Measurements from ENCODE around the gene EEFSEC.

Gene EEFSEC, protein sequence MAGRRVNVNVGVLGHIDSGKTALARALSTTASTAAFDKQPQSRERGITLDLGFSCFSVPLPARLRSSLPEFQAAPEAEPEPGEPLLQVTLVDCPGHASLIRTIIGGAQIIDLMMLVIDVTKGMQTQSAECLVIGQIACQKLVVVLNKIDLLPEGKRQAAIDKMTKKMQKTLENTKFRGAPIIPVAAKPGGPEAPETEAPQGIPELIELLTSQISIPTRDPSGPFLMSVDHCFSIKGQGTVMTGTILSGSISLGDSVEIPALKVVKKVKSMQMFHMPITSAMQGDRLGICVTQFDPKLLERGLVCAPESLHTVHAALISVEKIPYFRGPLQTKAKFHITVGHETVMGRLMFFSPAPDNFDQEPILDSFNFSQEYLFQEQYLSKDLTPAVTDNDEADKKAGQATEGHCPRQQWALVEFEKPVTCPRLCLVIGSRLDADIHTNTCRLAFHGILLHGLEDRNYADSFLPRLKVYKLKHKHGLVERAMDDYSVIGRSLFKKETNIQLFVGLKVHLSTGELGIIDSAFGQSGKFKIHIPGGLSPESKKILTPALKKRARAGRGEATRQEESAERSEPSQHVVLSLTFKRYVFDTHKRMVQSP

DNA sequence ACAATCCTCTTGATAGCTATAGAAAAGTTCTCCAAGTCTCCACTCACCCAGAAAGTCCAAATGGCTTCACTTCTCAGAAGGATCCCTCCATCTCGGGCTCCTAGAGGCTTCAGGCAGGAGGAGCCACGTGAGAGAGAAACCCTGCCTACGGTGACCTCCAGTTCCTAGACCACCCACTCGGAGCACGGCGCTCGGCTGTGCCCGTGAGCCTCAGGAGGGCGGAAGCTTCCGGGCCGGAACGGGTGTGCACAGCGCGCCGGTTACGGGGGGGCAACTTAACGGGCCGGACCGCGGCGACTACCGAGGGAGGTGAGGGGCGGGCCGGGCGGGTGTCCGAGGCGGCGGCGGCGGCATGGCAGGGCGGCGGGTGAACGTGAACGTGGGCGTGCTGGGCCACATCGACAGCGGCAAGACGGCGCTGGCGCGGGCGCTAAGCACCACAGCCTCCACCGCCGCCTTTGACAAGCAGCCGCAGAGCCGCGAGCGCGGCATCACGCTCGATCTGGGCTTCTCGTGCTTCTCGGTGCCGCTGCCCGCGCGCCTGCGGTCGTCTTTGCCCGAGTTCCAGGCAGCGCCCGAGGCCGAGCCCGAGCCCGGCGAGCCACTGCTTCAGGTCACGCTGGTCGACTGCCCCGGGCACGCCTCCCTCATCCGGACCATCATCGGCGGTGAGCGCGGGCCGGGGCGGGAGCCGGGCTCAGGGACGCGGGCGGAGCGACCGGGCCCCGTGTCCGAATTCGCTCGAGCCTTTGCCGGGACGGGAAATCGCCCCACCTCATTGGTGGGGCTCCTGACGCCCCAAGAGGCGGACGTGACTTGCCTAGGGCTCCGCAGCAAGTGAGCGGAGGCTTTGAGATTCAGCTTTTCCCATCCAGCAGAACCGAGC lies at the start of gene EEFSEC:
EEFSEC (plus strand) TSS at position 326 of the 886 bp plus-strand sequence; CDS start at position 353, 27 bp downstream.
- peak; percentile 75 to 89 (median 83) for DNase-seq

- DNase-seq = no peak
Measured at GRCh38 chr3:128107834-128108233, 45.4 kb upstream of the EEFSEC start.

- no peak for DNase-seq
Measured at GRCh38 chr3:128111147-128111546, 42.1 kb upstream of the EEFSEC start.

GRCh38 chr3:128112357-128112968 lies 40.8 kb upstream of the EEFSEC start:
- DNase-seq = peak; percentile 9 to 52 (median 20)

- DNase-seq = no peak
Measured at GRCh38 chr3:128113817-128114794, 39.2 kb upstream of the EEFSEC start.

DNA sequence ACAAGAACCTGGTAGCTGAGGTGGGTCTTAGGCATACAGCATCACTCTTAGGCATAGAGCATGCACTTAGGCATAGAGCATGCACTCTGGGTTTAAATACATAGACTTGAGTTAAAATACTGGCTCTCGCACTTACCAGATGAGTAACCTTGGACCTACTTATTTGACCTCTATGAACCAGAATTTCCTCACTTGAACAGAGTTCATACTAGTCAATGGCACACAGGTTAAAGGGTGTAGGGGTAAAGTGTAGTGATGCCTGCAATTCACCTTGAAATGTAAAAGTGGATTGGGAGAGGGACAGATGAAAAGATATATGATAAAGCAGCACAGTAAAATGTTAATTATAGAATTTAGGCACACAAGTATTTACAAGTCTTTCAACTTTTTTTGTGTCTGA lies 31.3 kb upstream of the EEFSEC start:
- no peak for DNase-seq

DNA sequence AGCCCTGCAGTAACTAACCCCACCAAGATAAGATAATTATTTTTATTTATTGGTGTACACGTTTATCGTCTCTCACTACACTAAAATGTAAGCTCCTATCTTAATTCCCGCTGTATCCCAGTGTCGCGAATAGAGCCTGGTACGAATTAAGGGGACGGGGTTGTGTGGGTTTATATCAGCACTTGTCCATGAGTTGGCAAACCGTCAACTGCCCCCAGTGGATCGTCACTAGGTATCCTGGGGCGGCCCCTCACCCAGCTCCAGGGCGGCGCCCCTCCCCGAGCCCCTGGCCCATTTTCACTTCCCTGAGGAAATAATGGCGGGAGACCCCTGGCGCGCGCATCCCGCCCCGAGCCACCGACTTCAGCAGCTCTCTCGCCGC lies 30.1 kb upstream of the EEFSEC start:
- DNase-seq = no peak

GRCh38 chr3:128123538-128124368 lies 29.5 kb upstream of the EEFSEC start, which contains the start of gene RUVBL1:
Gene RUVBL1 (minus strand): TSS chr3:128123812. CDS start chr3:128123724, 88 bp downstream.
- DNase-seq = peak; percentile 97

DNA sequence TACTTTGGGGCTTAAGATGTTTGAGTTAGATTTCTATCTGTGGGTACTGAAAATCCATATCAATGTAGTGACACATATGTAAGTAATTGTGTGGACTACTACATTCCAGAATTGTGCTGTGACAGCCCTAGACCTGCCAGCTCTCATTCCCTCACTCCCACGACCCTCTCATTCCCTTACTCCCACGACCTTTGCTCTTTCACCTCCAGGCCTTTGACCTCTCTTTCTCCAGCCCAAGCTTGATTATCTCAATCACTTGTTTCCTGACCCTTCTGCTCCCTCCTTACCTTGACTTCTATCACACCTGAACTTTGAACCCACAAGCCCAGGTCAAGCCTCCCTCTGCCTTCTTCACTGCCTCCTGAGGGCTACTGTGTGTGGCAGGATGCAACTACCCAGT lies 26.0 kb upstream of the EEFSEC start:
- no peak for DNase-seq

DNA sequence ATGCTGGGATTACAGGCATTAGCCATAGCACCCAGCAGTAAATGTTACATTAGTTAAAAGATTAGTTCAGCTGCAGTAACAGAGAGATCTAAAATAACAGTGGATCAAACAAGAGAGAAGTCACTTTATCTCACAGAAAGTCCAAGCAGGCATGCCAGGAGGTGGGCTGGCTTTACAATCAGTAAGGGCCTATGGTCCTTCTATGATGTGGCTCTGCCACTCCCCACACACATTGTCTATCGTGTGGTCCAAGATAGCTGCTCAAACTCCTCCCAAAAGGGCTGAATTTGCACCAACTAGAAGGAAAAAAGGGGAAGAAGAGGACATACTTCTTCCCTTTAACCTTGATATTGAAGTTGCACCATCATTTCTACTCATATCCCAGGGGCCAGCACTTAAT lies 25.0 kb upstream of the EEFSEC start:
- peak in 1 of 3 donors; percentile 14 for DNase-seq

- no peak for DNase-seq
Measured at GRCh38 chr3:128131897-128132646, 21.2 kb upstream of the EEFSEC start.

DNA sequence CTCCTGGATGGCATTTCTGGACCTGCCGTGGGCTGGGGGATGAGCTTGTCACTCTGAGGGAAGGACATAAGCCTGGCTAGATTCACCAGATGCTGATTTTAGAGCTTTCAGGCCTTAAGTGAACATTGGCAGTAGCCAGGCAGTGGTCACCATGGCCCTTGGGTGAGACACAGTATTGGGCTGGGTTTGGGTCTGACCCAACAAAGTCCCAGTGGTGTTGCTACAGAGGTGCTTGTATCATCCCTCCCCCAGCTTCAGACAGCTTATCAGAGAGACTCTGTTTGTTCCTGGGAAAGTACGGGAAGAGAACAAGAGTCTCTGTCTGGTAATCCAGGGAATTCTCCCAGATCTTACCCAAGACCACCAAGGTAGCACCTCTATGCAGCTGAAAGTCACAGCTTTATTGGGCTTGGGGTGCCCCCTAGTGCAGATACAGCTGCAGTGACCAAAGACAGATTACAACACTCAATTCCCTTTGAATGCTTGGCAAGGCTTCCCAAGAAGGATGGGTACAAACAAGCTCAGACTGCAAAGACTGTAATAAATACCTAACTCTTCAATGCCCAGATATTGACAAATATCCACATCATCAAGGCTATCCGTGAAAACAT lies 19.9 kb upstream of the EEFSEC start:
- peak; percentile 58 to 72 (median 69) for DNase-seq

- no peak for DNase-seq
Measured at GRCh38 chr3:128143496-128143895, 9.8 kb upstream of the EEFSEC start.

- peak in 2 of 3 donors; percentile 17 to 22 for DNase-seq
Measured at GRCh38 chr3:128144512-128145187, 8.6 kb upstream of the EEFSEC start.

DNA sequence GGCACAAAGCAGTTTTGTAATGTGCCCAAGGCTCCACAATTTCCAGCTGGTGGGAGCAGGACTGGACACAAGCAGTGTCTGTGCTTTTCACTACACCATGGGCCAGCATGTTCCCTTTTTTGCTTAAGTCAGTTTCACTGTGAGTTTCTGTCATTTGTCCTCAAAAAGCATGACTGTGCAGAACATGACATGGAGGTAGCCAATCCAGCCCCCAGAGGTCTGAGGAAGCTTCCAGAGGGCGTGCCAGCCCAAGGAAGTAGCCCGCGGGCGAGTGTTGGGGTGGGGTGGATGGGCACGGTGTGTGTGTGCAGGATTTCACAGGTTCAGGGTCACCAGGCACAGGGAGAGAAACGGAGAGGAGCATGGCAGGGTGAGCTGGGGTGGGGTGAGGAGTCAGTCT lies 8.0 kb upstream of the EEFSEC start:
- peak; percentile 80 to 85 (median 83) for DNase-seq

DNA sequence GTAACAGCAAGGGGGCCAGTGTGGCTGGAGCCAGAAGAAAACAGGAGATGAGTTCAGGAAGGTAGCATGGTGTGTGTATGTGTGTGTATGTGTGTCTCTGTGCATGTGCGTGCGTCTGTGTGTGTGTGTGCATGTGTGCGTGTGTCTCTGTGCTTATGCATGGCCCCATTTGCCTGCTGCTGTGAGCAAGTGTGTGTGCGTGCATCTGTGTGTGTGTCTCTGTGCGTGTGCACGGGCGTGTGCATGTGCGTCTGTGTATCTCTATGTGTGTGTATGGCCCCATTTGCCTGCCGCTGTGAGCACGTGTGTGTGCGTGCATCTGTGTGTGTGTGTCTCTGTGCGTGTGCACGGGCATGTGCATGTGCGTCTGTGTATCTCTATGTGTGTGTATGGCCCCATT lies 7.1 kb upstream of the EEFSEC start:
- DNase-seq = no peak

DNA sequence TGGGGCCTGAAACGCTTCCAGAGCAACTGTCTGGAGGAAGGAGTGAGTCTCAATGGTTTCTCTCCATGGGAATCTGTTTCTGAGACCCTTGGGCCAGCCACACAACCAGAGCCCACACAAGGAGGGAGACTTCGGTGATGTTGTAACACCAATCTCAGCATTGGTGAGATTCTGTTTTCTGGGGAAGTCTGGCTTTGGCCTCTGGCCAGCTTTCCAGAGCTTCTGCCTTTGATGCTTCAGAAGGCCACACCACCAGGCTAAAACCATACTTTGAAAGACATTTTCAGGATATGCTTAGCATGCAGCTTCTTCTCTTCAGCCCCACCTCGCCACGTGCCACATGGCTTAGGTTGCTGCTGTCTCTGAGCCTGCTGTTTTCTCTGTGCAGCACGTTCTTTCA lies 3.6 kb upstream of the EEFSEC start:
- DNase-seq = peak; percentile 43 to 57 (median 43)

GRCh38 chr3:128151758-128152274 lies 1.5 kb upstream of the EEFSEC start:
- DNase-seq = no peak
